GM12865 (cell line): Measurements from ENCODE around the gene PTGER3.
"Not testable (repeated sequence)": the region's sequence is repeated elsewhere in the genome, so short reads cannot be mapped to it uniquely, and the experiment has no call there.

Source experiments
- DNase-seq: peaks from one replicate; pipeline ENCODE4 v3.0.0; 2010; ENCODE audit warnings: low read depth
- H3K4me3 ChIP-seq: 2 replicates; pipeline ENCODE4 v1.5.1; 2011; ENCODE audit warnings: mild to moderate bottlenecking, low read depth, low read length, control low read depth
- TF ChIP-seq, protein P1 (sequence below): IDR thresholded peaks from 2 replicates; pipeline ENCODE4 v1.5.1; 2011; ENCODE audit warnings: low read length, control low read depth, low read depth, inconsistent platforms; ENCODE audit not compliant: insufficient read depth; ENCODE audit errors: missing control alignments

Gene PTGER3

DNA sequence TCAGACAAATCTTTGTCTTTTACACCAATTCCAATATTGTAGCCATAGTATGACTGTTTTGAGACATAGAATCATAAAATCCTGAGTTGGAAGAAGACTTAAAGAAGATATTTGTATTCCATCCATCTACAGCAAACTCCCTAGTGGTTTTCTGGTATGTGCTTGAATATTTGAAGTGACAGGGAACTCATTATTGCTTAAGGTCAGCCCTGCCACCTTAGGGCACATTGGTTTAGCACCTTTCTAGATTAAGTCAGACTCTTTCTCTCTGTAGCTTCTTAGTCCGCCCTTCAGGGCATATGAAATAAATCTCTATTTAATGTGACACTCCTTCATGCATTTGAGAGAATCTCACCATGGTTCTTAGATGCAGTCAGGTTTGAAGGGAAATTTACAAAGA, 49.8 kb downstream of the PTGER3 start:
- H3K4me3 ChIP-seq, result no peak overlapping the region
- DNase-seq, result no peak
- TF ChIP-seq, protein P1, sequence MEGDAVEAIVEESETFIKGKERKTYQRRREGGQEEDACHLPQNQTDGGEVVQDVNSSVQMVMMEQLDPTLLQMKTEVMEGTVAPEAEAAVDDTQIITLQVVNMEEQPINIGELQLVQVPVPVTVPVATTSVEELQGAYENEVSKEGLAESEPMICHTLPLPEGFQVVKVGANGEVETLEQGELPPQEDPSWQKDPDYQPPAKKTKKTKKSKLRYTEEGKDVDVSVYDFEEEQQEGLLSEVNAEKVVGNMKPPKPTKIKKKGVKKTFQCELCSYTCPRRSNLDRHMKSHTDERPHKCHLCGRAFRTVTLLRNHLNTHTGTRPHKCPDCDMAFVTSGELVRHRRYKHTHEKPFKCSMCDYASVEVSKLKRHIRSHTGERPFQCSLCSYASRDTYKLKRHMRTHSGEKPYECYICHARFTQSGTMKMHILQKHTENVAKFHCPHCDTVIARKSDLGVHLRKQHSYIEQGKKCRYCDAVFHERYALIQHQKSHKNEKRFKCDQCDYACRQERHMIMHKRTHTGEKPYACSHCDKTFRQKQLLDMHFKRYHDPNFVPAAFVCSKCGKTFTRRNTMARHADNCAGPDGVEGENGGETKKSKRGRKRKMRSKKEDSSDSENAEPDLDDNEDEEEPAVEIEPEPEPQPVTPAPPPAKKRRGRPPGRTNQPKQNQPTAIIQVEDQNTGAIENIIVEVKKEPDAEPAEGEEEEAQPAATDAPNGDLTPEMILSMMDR, result no peak

DNA sequence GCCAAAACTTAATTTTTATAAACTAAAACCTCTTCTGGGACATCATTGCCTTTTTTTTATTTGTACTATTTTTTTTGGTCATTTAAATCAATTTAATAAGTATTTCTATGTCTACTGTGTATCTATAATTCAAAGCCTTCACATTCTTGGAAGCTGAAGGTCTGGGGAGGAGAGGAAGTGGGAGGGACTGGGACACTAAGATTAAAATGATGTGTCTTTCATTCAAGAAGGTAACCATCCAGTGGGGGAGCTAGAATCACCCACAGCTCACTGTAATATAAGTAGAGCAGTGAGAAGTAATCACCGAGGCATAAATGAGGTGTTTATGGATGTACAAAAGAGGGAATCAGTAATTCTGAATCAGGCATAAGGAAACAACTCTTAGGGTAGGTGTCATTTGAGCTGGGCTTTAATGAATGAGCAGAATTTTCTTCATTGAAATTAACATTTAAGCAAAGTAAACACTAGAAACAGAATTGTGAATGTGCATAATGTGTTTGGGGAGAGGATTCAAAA, 52.8 kb downstream of the PTGER3 start:
- TF ChIP-seq, protein P1, result no peak
- no peak for DNase-seq
- H3K4me3 ChIP-seq, result no peak overlapping the region

DNA sequence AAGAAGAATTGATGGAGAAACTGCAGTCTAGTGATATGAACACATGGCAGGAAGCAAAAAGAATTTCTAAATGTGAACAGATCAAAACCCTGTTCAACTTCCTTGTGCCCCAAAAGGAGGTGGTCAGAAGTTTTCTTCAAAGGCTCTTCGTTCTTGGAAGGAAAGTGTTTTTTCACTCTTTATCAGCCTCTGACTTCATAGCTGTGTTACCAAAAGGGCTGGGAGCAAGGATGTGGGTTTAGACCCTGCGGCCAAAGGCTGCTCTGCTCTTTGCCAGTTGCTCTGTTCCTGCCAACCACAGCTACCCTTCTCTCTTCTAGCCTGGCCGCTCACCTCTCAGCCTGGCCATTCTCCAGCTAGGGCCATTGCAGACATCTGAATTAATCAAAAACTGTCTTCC, 53.8 kb downstream of the PTGER3 start:
- TF ChIP-seq, protein P1, result no peak
- no peak for DNase-seq
- H3K4me3 ChIP-seq, result no peak overlapping the region

DNA sequence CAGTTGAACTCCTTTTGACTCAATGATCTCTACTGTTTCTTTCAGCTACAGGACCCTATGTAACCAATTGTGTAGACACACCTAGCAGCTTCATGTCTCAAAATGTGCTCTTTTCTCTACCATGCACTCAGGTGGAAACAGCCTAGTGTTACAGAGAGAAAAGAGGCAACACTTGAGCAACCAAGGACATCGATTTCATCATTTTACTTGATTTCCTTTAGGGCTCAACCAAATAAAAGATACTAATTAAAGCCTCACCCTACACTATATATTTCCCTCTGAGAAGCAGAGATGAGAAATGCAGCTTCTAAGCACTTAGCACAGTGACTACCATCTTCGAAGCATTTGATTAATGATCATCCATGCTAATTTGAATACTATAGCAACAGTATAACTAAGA, 55.1 kb downstream of the PTGER3 start:
- TF ChIP-seq, protein P1, result no peak
- DNase-seq, result no peak
- H3K4me3 ChIP-seq, result no peak overlapping the region

DNA sequence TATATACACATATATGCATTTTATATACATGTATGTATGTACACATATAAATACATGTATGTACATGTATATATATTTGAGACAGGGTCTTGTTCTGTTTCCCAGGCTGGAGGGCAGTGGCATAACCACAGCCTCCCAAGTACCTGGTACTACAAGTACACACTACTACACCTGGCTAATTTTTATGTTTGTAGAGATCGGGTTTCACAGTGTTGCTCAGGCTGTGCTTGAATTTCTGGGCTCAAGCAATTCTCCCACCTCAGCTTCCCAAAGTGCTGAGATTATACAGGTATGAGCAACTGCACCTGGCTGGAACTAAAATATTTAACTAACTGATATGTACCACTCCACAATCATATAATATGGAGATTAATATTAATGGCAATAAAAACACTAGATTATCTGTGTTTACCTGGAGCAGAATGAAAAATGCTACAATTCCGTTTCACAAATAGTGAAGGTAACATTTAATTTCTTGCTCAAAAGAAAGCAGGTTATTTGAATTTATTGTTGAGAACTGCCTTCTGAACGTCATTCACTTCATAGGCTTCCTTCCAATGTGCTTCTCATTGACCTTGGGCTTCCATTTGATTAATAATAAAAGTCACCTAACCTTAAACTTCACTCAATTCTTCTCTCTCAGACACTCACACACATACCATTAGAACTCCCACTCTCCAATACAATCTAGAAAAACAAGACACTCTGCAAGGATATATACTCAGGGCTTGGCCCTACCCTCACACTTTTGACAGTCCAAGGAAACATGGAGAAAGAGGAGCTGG, 57.0 kb downstream of the PTGER3 start:
- DNase-seq, result no peak
- TF ChIP-seq, protein P1, result no peak
- no peak overlapping the region for H3K4me3 ChIP-seq

DNA sequence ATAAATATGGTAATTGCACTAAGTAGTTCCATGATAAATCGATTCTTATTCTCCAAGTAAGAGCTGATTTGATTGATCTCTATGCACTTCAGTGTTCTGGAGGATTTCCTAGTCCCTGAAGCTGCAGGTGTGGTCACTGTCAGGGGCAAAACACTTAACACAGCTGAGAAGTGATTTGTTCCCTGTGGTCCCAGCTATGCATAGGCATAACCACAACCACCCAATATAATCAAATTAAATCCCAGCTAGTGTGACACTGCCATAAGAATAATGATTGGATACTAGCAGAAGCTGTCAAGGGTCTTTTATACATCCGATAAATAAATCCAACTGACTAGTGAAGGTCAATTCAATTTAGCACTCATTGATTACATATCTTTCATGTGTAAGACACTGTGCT, 60.1 kb downstream of the PTGER3 start:
- H3K4me3 ChIP-seq, result no peak overlapping the region
- no peak for DNase-seq
- TF ChIP-seq, protein P1, result no peak

DNA sequence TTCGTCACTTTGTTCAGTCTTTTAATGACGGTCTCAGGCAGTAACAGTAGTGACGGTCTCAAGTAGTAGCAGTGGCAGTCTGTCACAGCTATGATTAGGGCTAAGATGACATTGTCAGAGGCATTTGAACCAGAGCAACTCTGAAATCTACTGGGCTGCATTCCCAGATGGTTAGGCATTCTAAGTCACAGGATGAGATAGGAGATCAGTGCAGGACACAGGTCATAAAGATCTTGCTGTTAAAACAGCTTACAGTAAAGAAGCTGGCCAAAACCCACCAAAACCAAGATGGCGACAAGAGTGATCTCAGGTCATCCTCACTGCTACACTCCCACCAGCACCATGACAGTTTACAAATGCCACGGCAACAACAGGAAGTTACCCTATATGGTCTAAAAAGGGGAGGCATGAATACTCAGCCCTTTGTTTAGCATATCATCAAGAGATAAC, 61.8 kb downstream of the PTGER3 start:
- not testable (repeated sequence) for DNase-seq

DNA sequence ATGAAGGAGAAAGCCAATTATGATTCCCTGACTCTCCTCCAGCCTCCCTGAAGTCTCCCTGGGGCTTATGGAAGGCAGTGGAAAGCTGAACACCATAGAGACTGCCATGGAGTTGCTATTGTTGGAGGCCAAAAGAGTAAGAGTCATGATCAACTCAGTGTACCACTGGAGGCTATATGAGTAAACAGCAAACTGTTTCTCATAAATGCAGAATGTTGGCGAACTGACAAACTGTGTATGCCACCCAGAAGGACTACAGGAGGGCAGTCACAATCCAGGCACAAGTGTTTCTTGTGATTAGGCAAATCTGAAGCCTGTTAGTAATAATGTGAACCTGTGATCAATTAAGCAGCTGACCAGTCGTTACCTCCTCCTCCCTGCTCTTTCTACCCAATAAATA, 62.3 kb downstream of the PTGER3 start:
- not testable (repeated sequence) for DNase-seq, H3K4me3 ChIP-seq

More for the DNA sequence above, 61.8 kb downstream of the PTGER3 start:
- H3K4me3 ChIP-seq, result not testable (repeated sequence)
